ENCODE results near the gene EBI3.
A peak's percentile ranks its signal among the peaks of the same experiment; 100 is the strongest.

Gene EBI3

GRCh38 chr19:4198467-4199126 lies 30.7 kb upstream of the EBI3 start:
- H3K27me3 Mint-ChIP-seq (ENCODE audit: low read depth, poor library complexity), result peaks cover 96% of the 10 kb centered on the region

GRCh38 chr19:4199699-4200293 lies 29.5 kb upstream of the EBI3 start:
- Mint-ChIP-seq H3K27ac (no peak overlapping the region), H3K9me3 (peaks cover 17% of the 10 kb centered on the region), H3K4me3 (no peak overlapping the region), H3K4me1 (peaks cover 11% of the 10 kb centered on the region), H3K27me3 (ENCODE audit: low read depth, poor library complexity) (peaks cover 96% of the 10 kb centered on the region), H3K36me3 (ENCODE audit: low read depth) (peaks cover 8% of the 10 kb centered on the region)
- no peak for DNase-seq
- peak; percentile 17 for TF ChIP-seq CTCF (IDR thresholded peaks at IDR 0.05)

More at GRCh38 chr19:4198467-4199126, 30.7 kb upstream of the EBI3 start:
- H3K9me3 Mint-ChIP-seq, result peaks cover 17% of the 10 kb centered on the region
- DNase-seq, result no peak
- no peak for TF ChIP-seq CTCF (IDR thresholded peaks at IDR 0.05)
- no peak overlapping the region for H3K27ac Mint-ChIP-seq
- H3K4me1 Mint-ChIP-seq, result peaks cover 11% of the 10 kb centered on the region
- peak overlapping the region; percentile 19 for H3K4me3 Mint-ChIP-seq
- peaks cover 8% of the 10 kb centered on the region for H3K36me3 Mint-ChIP-seq (ENCODE audit: low read depth)

- H3K27me3 Mint-ChIP-seq (ENCODE audit: low read depth, poor library complexity), result peaks cover 90% of the 10 kb centered on the region
- no peak overlapping the region for H3K27ac Mint-ChIP-seq
- H3K4me3 Mint-ChIP-seq, result no peak overlapping the region
- peaks cover 8% of the 10 kb centered on the region for H3K36me3 Mint-ChIP-seq (ENCODE audit: low read depth)
- peaks cover 17% of the 10 kb centered on the region for H3K9me3 Mint-ChIP-seq
- TF ChIP-seq CTCF (IDR thresholded peaks at IDR 0.05), result no peak
- peaks cover 11% of the 10 kb centered on the region for H3K4me1 Mint-ChIP-seq
- DNase-seq, result no peak
Measured at GRCh38 chr19:4200940-4201542, 28.3 kb upstream of the EBI3 start.

- DNase-seq, result no peak
- no peak for TF ChIP-seq CTCF (IDR thresholded peaks at IDR 0.05)
- Mint-ChIP-seq H3K36me3 (ENCODE audit: low read depth) (peaks cover 8% of the 10 kb centered on the region), H3K4me1 (peaks cover 11% of the 10 kb centered on the region), H3K27ac (no peak overlapping the region), H3K4me3 (no peak overlapping the region), H3K9me3 (peaks cover 15% of the 10 kb centered on the region), H3K27me3 (ENCODE audit: low read depth, poor library complexity) (peaks cover 87% of the 10 kb centered on the region)
Measured at GRCh38 chr19:4201798-4202197, 27.5 kb upstream of the EBI3 start.

- Mint-ChIP-seq H3K27ac (no peak overlapping the region), H3K4me3 (no peak overlapping the region), H3K9me3 (no peaks in the 10 kb centered on the region), H3K27me3 (ENCODE audit: low read depth, poor library complexity) (peaks cover 63% of the 10 kb centered on the region), H3K36me3 (ENCODE audit: low read depth) (no peaks in the 10 kb centered on the region), H3K4me1 (no peaks in the 10 kb centered on the region)
- DNase-seq, result no peak
- no peak for TF ChIP-seq CTCF (IDR thresholded peaks at IDR 0.05)
Measured at GRCh38 chr19:4206818-4207484, 22.4 kb upstream of the EBI3 start.

All from nephron progenitor cell (in vitro differentiated cells).